Prostate gland (tissue), 2 donors: Measurements from ENCODE around the gene TMEM207. TPM values are rescaled to one million over a fixed set of nuclear protein-coding genes. Genes with fewer than 3 reads are reported as not detected.
A peak's percentile ranks its signal among the peaks of the same experiment; 100 is the strongest.

Source experiments
- DNase-seq: peaks from one replicate; pipeline ENCODE4 v3.0.0-alpha.2; 2019; ENCODE audit warnings: low spot score
- H3K27ac ChIP-seq, 2 donors: fragments of 200-600 bp; sonication (generic); 2 replicates each; pipeline ENCODE4 v1.5.1; 2017 to 2019
- H3K27me3 ChIP-seq: fragments of 200-600 bp; sonication (generic); replicated peaks from 2 replicates; pipeline ENCODE4 v1.5.1; 2019; ENCODE audit not compliant: insufficient read depth
- H3K36me3 ChIP-seq, 2 donors: fragments of 200-600 bp; sonication (generic); 1 replicate in 1 of 2; 2 replicates in 1 of 2; pipeline versions ENCODE4 v1.5.1 to v1.8.1; 2017 to 2019
- H3K4me1 ChIP-seq: fragments of 200-600 bp; sonication (generic); replicated peaks from 2 replicates; pipeline ENCODE4 v1.5.1; 2019
- H3K4me3 ChIP-seq, 2 donors: fragments of 200-600 bp; sonication (generic); 2 replicates each; pipeline ENCODE4 v1.5.1; 2017 to 2019
- H3K9me3 ChIP-seq: fragments of 200-600 bp; sonication (generic); 2 replicates; pipeline ENCODE4 v1.5.1; 2017
- POLR2A ChIP-seq: fragments of 450-650 bp; IDR thresholded peaks from one replicate; pipeline ENCODE4 v1.6.1; 2016; ENCODE audit warnings: antibody characterized with exemption, mild to moderate bottlenecking
- POLR2AphosphoS5 ChIP-seq: sonication (generic); formaldehyde crosslinking; IDR thresholded peaks from one replicate; pipeline ENCODE4 v1.6.1; 2017; ENCODE audit warnings: antibody characterized with exemption
- WGBS: methylation state at CpG from one replicate; pipeline ENCODE4 v1.1.5; 2018; 5-methylcytosine and 5-hydroxymethylcytosine counted together
- intact Hi-C: fragments of 100-400 bp; cut with DNase I; formaldehyde crosslinking; loops from one replicate; pipeline ENCODE4 v1.14.2; 2022
- total RNA-seq, 2 donors: library from RNA; depleted of rRNA; stranded (reverse); fragments of >200 nt; gene quantifications; one replicate each; pipeline ENCODE4 v1.1.0, GENCODE V29; 2016
- TF ChIP-seq, protein P1 (sequence below), 4 experiments: fragments of 200-600 bp in 2 of 4; fragments of 450-650 bp in 2 of 4; sonication (generic) in 2 of 4; IDR thresholded peaks; 1 replicate in 3 of 4; 2 replicates in 1 of 4; pipeline ENCODE4 v1.5.1; 2016 to 2019; ENCODE audit warnings: antibody characterized with exemption in 4 of 4, mild to moderate bottlenecking in 2 of 4, moderate library complexity in 2 of 4

Gene TMEM207
- total RNA-seq, 2 donors from 2014 or later, result not detected

DNA sequence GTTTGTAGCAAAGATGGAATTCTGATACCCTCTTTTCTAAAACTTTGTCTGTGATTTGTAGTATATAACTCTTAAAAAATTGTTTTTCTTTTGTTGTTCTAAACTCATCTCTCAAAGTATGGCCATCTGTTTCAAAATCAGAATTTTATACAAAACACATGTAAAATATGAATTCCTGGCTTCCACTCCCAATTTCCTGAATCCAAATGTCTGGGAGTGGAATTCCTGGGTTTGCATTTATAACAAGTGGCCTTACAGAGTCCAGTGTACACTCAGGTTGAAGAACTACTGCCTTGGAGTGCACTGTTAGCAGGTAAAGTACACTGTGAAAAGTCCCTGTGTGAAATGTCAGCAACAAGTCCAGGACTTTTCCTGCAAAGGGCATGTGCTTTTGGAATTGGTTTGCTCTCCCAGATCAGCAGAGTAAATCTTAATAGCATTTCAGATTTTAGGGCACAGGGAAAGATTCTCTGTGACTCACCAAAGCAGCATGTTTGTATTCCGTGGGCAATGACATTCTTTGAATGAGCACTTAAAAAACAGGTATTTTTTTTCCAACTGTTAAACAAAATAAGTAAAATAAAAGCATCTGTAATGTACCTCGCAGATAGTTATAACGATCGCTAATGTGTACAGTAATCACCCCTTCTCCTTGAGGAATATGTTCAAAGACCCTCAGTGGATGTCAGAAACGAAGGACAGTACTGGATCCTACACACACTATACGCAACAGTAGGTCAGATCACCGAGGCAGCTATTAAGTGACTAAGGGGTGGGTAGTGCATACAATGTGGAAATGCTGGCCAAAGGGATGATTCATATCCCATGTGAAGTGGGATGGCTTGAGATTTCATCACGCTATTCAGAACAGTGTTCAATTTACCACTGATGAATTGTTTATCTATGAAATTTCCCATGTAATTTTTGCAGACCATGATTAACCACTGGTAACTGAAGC, 63.7 kb downstream of the TMEM207 start:
- Histone ChIP-seq H3K36me3 (no peaks in the 10 kb centered on the region), H3K4me3 (no peak overlapping the region), H3K27ac (no peak overlapping the region), H3K4me1 (no peaks in the 10 kb centered on the region), H3K27me3 (no peaks in the 10 kb centered on the region), H3K9me3 (no peaks in the 10 kb centered on the region)
- WGBS, result 56% methylated on average over 8 of the region's 8 CpGs
- TF ChIP-seq, protein P1, sequence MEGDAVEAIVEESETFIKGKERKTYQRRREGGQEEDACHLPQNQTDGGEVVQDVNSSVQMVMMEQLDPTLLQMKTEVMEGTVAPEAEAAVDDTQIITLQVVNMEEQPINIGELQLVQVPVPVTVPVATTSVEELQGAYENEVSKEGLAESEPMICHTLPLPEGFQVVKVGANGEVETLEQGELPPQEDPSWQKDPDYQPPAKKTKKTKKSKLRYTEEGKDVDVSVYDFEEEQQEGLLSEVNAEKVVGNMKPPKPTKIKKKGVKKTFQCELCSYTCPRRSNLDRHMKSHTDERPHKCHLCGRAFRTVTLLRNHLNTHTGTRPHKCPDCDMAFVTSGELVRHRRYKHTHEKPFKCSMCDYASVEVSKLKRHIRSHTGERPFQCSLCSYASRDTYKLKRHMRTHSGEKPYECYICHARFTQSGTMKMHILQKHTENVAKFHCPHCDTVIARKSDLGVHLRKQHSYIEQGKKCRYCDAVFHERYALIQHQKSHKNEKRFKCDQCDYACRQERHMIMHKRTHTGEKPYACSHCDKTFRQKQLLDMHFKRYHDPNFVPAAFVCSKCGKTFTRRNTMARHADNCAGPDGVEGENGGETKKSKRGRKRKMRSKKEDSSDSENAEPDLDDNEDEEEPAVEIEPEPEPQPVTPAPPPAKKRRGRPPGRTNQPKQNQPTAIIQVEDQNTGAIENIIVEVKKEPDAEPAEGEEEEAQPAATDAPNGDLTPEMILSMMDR (IDR thresholded peaks at IDR 0.05), result no peak
- TF ChIP-seq POLR2AphosphoS5 (no peak), POLR2A (no peak)
- intact Hi-C loops, result no loop called here
- no peak for DNase-seq

DNA sequence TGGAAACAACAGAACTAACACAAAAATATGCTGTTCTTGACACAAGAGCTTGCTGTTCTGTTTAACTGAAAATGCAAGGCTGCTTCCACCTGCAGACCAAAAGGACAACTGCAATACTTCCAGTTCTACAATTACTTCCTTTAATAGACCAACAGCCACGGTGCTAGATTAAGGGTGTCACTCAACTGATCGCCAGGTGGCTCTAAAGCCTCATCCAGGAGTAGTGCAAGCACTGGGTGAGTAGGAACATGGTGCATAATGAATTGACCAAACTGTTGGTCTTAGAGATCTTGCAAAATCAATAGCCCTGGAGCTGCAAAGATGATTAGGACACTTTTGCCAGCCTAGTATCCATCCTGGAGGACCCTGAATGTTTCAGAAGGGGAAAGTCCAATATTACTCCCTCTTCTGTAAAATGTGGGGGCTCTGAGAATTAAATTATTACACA, 65.4 kb downstream of the TMEM207 start:
- Histone ChIP-seq H3K36me3 (no peaks in the 10 kb centered on the region), H3K4me3 (no peak overlapping the region), H3K9me3 (no peaks in the 10 kb centered on the region), H3K27me3 (no peaks in the 10 kb centered on the region), H3K4me1 (no peaks in the 10 kb centered on the region), H3K27ac (no peak overlapping the region)
- peak; percentile 53 for DNase-seq
- 14% methylated on average over 2 of the region's 2 CpGs for WGBS
- TF ChIP-seq, protein P1 (IDR thresholded peaks at IDR 0.05), result peak in 3 of 4 experiments; percentile 33 to 86 (median 64)
- TF ChIP-seq POLR2A (no peak), POLR2AphosphoS5 (peak; percentile 38)
- intact Hi-C loops, result no loop called here

DNA sequence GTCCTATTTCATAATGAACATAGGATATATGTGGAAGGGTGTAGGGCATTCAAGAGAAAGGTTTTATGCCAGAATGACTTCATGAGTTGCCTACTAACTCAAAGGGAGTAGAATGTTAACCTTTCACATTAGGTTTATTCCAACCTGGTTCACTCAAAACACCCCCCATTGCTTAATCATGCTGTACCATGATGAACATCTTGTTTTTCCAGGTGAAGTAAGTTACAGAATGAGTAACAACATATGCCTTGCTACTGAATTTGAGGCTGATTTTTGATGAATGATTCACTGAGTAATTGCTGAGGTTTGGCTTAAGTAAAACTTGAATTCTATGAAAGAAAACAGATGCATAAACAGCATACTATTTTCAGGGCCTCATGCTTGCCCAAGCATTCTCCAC, 67.6 kb downstream of the TMEM207 start:
- Histone ChIP-seq H3K4me1 (no peaks in the 10 kb centered on the region), H3K9me3 (no peaks in the 10 kb centered on the region), H3K36me3 (no peaks in the 10 kb centered on the region), H3K4me3 (no peak overlapping the region), H3K27ac (no peak overlapping the region), H3K27me3 (no peaks in the 10 kb centered on the region)
- TF ChIP-seq, protein P1 (IDR thresholded peaks at IDR 0.05), result no peak
- TF ChIP-seq POLR2AphosphoS5, result no peak
- no peak for TF ChIP-seq POLR2A
- no peak for DNase-seq
- intact Hi-C loops, result no loop called here

DNA sequence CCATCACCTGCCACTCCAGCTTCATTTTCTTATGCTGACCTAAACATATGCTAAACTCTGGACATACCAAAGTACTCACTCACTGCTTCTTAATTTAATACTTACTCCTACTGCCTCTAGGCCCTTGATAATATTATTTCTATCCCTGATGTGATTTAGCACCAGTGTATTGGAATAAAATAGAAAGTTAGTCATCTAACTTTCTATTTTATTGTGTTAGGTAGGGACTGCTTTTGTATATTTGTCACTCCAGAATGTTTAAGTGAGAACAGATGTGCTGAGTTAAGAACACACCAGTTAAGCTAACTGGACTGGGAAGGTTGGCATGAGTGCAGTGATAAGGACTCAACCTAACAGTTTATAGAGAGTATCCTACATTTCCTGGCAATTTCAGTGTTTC, 68.3 kb downstream of the TMEM207 start:
- no peak overlapping the region for H3K27ac ChIP-seq
- intact Hi-C loops, result no loop called here
- TF ChIP-seq, protein P1 (IDR thresholded peaks at IDR 0.05), result no peak
- TF ChIP-seq POLR2A, result no peak
- no peak for DNase-seq
- H3K4me3 ChIP-seq, result no peak overlapping the region
- H3K36me3 ChIP-seq, result no peaks in the 10 kb centered on the region
- H3K9me3 ChIP-seq, result no peaks in the 10 kb centered on the region
- no peaks in the 10 kb centered on the region for H3K27me3 ChIP-seq
- no peaks in the 10 kb centered on the region for H3K4me1 ChIP-seq

DNA sequence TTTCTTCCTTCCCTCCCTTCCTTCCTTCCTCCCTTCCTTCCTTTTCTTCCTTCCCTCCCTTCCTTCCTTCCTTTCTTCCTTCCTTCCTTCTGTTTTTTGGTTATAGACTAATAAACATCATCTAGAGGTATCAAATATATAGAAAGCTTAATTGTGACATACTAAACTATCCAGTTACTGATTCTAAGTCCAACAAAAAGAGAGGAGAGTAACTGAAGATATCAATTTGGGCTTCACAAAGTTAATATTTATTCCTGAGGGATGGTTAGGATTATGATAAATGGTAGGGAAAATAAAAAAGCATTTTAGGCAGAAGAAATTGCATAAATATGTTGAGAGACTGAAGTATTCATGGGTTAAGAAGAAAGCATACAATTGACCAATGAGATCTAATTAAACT, 69.5 kb downstream of the TMEM207 start:
- no peak for DNase-seq
- Histone ChIP-seq H3K27me3 (no peaks in the 10 kb centered on the region), H3K4me1 (no peaks in the 10 kb centered on the region), H3K36me3 (no peaks in the 10 kb centered on the region), H3K9me3 (no peaks in the 10 kb centered on the region), H3K27ac (no peak overlapping the region), H3K4me3 (no peak overlapping the region)
- intact Hi-C loops, result no loop called here
- TF ChIP-seq POLR2A (no peak), POLR2AphosphoS5 (no peak)
- TF ChIP-seq, protein P1 (IDR thresholded peaks at IDR 0.05), result no peak
